SK-MEL-5 (cell line): ENCODE data around the gene BCL2L2. TPM values are rescaled to one million over a fixed set of nuclear protein-coding genes. Genes with fewer than 3 reads are reported as not detected.

Source experiments
- DNase-seq: peaks from one replicate; pipeline ENCODE4 v3.0.0-alpha.2; 2016; ENCODE audit warnings: low read depth, low spot score
- in situ Hi-C: cut with HindIII; loops from 2 replicates; pipeline ENCODE4 v1.10.0; 2016; ENCODE audit warnings: low sequenced_read_pairs, high pct_unique_total_duplicates, low pct_unique_long_range_greater_than_20kb
- total RNA-seq: library from RNA; depleted of rRNA; stranded (reverse); fragments of >200 nt; shearing (Covaris generic); gene quantifications from 2 replicates; pipeline ENCODE4 v1.2.3, GENCODE V29; 2014

The BCL2L2 gene
- total RNA-seq, 1 experiment from 2014 or later: 19.1 TPM

DNA sequence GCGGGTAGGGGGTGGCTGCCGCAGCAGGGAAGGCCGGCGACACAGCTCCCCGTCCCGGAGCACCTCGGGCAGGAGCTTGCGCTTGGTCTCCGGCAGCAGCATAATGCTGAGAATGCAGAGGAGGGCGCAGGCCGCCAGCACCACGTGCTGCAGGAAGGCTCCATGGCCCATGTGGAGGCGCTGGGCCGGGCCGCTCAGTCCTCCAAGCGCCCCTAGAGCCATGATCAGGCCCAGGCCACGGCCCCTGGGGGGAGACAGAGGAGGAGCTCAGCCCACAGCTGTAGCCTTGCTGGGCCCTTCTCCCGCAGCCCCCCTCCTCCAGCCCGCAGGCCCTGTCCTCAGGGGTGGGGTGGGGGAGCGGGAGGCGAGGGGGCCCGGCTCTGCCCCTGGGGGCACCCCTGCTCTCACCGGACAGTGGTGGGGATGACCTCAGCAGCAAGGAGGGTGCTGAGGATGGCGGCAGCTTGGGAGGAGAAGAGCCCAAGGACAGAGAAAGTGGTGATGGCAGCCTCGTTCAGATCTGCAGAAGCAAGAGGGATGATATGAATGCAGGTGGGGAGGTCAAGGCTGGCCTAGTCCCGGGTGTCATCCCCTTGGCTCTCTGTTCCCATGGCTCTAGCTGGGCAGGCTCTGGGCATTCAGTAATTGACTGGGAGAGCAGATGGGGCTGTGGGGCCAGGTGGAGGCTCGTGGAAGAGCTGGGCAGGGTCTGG is 40.2 kb downstream of the BCL2L2 start:
- DNase-seq: no peak
- in situ Hi-C loops: no loop called here

DNA sequence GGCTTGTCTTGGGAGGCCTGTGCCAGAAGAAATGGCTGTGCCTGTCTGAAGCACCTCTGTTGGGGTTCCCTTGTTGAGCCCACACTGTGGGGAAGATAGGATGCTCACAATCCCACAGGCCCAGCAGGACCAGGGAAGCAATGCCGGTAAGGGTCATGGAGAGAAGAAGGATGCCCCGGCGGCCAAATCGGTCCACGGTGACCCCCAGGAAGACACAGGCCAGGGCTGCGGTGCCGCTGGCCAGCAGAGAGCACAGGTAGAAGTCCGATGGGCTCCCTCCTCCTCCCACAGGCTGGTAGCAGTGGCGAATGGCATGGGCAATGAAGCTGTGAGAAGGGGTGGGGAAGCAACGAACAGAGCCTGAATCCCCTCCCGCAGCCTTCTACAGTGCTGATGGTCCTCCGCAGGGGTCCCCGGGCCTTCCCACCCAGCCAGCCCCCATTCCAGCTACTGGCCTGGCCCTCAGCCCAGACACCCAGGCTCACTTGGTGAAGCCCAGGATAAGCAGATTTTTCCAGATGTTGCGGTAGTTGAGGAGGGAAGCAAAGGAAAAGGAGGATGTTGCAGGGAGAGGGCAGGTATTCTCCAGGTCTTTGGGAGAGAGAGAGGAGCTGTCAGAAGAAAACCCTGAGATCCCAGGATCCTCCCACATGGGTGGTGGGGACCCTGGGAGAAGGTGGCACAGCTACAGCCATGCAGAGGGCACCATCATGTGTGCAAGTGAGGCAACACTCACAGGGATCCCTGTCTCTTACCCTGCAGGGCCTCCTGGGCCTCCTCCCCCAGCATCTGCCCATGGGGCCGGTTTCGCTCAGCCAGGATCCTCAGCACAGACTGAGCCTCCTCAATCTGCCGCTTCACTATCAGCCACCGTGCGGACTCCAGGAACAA is 41.0 kb downstream of the BCL2L2 start:
- in situ Hi-C loops: no loop called here
- DNase-seq: no peak

DNA sequence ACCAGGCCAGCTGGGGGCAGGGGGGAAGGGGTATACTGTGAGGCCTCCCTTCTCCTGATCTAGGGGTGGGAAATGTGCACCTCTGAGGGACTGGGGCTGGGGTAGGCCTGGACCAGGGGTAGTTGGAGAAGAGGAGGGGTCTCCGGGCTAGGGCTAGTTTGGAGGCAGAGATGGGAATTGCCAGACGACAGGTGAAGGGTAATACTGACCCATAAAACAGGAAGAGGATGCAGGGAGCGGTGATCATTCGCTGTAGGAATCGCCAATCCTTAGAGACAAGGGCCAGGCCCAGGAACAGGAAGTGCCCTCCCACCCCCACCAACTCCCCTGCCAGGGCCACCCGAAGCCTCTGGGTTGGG is 41.6 kb downstream of the BCL2L2 start:
- in situ Hi-C loops: no loop called here
- no peak for DNase-seq

DNA sequence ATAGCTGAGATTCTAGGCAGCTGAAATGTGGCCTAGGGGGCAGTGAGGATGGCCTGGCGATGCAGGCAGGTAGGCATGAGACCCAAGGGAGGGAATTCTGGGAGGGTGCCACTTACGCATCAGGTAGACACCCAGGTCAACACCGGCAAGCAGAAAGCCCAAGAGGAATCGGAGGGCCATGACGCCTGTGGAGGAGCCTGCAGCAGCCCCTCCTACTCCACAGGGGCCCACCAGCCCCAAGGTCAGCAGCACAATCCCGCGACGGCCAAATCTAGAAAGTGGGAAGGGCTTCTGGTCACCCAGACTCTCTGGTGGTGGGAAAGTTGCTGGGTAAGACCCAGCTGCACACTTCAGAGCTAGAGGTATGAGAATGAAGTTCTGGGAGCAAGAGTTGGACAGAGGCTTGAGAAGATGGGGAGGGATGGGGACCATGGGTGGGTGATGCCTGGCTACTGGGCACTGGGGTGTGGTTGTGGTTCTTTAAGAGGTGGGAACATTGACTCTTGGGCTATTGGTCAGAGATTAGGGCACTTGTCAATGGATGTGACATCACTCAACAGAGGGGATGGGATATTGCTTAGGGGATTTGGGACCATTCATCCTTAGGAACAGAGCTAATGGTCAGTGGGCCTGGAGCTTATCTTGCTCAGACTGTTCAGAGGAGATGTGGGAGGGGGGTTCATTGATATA is 42.7 kb downstream of the BCL2L2 start:
- in situ Hi-C loops: no loop called here
- DNase-seq: no peak

DNA sequence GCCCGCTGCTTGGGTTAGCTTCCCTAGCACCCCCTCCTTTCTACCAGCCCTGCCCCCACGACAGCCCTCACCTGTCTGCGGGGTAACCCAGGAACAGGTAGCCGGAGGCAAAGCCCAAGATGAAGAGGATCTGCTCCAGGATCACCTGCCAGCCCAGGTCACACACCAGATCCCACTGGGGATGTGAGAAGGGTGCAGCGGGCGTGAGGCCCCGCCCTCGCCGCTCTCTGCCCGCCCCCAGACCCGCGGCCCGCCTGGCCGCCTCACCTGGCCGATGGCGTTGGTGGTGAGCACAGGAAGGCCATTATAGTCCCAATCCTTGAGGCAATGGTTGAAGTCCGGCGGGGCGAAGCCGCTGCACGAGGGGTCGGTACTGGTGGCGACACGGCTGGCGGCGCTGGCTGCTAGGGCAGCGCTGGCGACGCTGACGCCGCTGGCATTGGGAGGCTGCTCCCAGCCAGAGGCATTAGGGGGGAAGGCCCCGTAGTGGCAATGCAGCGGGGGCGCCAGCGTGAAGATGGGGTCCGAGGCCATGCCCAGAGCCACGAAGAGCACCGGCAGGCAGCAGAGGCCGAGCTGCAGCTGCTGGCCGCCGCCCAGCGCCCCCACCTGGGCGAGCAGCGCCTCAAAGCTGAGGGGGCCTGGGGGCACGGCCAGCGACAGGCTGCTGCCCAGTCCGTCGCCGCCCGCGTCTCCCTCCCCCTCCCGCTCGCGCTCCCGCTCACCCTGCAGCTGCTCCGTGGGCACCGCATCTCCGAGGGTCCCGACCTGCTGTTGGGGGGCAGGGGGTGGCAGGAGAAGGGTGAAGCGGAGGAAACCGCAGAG is 45.3 kb downstream of the BCL2L2 start:
- DNase-seq: no peak
- in situ Hi-C loops: no loop called here

GRCh38 chr14:23352506-23353432 is 46.1 kb downstream of the BCL2L2 start, which contains the start of gene SLC22A17:
Gene SLC22A17 (minus strand): TSS chr14:23352887.
- peak; percentile 74 for DNase-seq
- in situ Hi-C loops: no loop called here

DNA sequence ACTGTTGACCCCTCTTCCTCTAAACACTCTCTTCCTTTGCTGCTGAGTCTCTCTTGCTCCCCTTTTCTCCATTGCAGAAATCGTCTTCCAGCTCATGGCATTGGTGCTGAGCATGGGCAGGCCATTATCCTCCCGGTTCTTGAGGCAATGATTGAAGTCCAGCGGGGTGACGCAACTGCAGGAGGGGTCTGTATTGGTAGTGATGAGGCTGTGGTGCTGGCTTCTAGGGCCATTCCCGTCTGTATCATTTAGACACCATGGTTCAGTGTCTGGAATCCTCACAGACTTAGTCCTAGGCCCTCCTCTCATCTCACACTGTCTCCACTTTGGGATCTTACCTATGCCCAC is 46.8 kb downstream of the BCL2L2 start:
- in situ Hi-C loops: no loop called here
- no peak for DNase-seq

- in situ Hi-C loops: no loop called here
- DNase-seq: no peak
Observed at GRCh38 chr14:23354990-23355389, 48.4 kb downstream of the BCL2L2 start.

DNA sequence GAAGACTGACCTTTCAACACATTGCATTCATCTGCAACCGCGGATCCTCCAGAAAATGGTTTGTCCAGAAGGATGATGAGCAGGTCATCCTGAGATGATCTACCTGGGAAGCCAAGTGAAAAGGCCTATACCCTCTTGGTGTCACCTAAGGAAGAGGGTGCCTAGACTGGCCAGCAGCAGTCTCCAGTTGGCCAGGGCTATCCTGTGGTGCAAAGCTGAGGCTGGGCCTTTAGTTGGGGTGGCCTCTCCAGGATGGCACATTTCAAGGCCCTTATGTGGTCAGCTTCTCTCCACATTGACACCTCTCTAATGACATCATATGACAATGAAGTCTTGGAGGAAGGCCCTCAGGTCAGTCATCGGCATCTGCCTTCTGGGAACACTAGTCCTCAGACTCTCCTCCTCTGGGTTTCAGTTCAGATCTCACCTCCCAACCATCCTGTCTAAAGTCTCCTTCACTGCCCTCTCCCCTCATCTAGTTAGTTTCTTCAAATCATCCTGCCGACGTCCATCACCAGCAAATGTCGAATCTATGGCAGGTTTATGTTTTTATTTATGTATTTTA is 49.3 kb downstream of the BCL2L2 start:
- in situ Hi-C loops: no loop called here
- DNase-seq: no peak

- in situ Hi-C loops: no loop called here
- no peak for DNase-seq
Observed at GRCh38 chr14:23356662-23357061, 50.0 kb downstream of the BCL2L2 start.

GRCh38 chr14:23357261-23357660 is 50.6 kb downstream of the BCL2L2 start:
- in situ Hi-C loops: no loop called here
- DNase-seq: no peak

DNA sequence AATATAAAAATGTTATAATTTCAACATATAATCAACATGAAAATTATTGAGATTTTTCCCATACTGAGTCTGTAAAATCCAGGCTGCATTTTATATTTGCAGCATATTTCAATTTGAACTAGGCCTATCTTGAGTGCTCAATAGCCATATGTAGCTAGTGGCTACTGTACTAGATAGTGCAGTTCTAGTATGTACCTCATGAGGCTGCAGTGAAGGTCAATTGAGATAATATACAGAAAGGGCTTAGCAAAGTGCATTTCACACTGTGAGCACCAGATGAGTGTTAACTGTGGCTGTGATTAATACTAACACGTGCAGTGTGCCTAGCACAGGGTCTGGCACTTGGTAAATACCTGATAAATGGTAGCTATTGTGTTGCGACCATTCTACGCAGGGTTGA is 51.4 kb downstream of the BCL2L2 start:
- no peak for DNase-seq
- in situ Hi-C loops: no loop called here

GRCh38 chr14:23358553-23359166 is 52.0 kb downstream of the BCL2L2 start:
- no peak for DNase-seq
- in situ Hi-C loops: no loop called here

- DNase-seq: no peak
- in situ Hi-C loops: no loop called here
Observed at GRCh38 chr14:23359167-23359626, 52.6 kb downstream of the BCL2L2 start.

DNA sequence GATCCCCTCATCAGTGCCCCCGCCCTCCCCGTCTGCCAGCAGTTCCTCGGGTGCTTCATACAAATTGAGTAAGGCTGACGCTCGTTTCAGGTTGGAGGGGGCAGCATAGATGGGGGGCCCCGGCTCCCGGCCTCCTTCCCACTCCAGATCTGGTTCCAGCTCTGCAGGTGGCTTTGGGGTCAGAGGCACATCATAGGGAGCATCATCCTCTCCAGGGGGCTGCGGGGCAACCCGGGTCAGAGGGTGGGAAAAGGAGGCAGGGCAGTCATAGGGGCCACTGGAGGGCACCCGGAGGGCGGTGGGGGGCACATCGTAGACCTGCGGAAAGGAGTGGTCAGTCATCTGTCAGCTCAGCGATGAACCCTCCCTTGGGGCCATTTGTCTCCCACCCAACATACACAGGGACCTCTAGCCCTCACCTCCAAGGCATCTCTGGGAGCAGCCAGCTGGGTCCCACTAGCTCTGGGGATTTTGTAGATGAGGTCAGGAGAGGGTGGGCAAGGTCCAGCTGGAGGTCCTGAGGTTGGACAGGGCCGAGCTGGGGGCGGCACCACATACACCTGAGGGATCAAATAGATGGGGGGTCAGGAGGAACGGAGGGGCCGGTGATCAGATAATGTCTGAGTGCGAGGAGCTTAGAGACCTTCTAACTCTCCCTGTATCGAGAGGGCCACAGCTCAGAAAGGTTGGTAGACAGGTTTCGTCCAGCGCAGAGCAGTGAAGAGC is 53.3 kb downstream of the BCL2L2 start:
- in situ Hi-C loops: no loop called here
- no peak for DNase-seq
